ENCODE data around the gene MS4A10.
"Not testable (repeated sequence)": the region's sequence is repeated elsewhere in the genome, so short reads cannot be mapped to it uniquely, and the experiment has no call there.

Gene MS4A10

GRCh38 chr11:60788401-60789125 lies 3.4 kb downstream of the MS4A10 start:
- no peak for DNase-seq

GRCh38 chr11:60790726-60791125 lies 5.6 kb downstream of the MS4A10 start:
- no peak for DNase-seq

- DNase-seq = no peak
Observed at GRCh38 chr11:60791153-60791933, 6.2 kb downstream of the MS4A10 start.

GRCh38 chr11:60792521-60792920 lies 7.4 kb downstream of the MS4A10 start:
- DNase-seq = no peak

GRCh38 chr11:60795291-60795690 lies 10.2 kb downstream of the MS4A10 start:
- DNase-seq = no peak

- no peak for DNase-seq
Observed at GRCh38 chr11:60797846-60798630, 12.9 kb downstream of the MS4A10 start.

GRCh38 chr11:60798631-60799030 lies 13.5 kb downstream of the MS4A10 start:
- no peak for DNase-seq

GRCh38 chr11:60801194-60801593 lies 16.1 kb downstream of the MS4A10 start:
- no peak for DNase-seq

- DNase-seq = no peak
Observed at GRCh38 chr11:60803273-60803936, 18.3 kb downstream of the MS4A10 start.

- no peak for DNase-seq
Observed at GRCh38 chr11:60809249-60809648, 24.1 kb downstream of the MS4A10 start.

GRCh38 chr11:60809691-60810090 lies 24.6 kb downstream of the MS4A10 start:
- DNase-seq = no peak

- DNase-seq = no peak
Observed at GRCh38 chr11:60810151-60810550, 25.0 kb downstream of the MS4A10 start.

- DNase-seq = no peak
Observed at GRCh38 chr11:60810569-60810968, 25.4 kb downstream of the MS4A10 start.

GRCh38 chr11:60813324-60813723 lies 28.2 kb downstream of the MS4A10 start:
- no peak for DNase-seq

GRCh38 chr11:60814112-60814511 lies 29.0 kb downstream of the MS4A10 start:
- DNase-seq = no peak

- no peak for DNase-seq
Observed at GRCh38 chr11:60816590-60817157, 31.5 kb downstream of the MS4A10 start.

GRCh38 chr11:60818057-60818456 lies 32.9 kb downstream of the MS4A10 start:
- no peak for DNase-seq

GRCh38 chr11:60821827-60822599 lies 36.9 kb downstream of the MS4A10 start:
- no peak for DNase-seq

GRCh38 chr11:60823745-60824306 lies 38.7 kb downstream of the MS4A10 start:
- DNase-seq = not testable (repeated sequence)

GRCh38 chr11:60825118-60825517 lies 40.0 kb downstream of the MS4A10 start:
- DNase-seq = no peak

GRCh38 chr11:60825790-60826189 lies 40.7 kb downstream of the MS4A10 start:
- DNase-seq = no peak
